Middle frontal gyrus (tissue), 1 donor: ENCODE data around the gene BRDT.
A peak's percentile ranks its signal among the peaks of the same experiment; 100 is the strongest.
"Not testable (repeated sequence)": the region's sequence is repeated elsewhere in the genome, so short reads cannot be mapped to it uniquely, and the experiment has no call there.

ENCODE experiments used
- DNase-seq: peaks from one replicate; pipeline ENCODE4 v3.0.0-alpha.2; 2015; ENCODE audit warnings: low spot score; ENCODE audit errors: extremely low spot score

BRDT gene

GRCh38 chr1:91981996-91982609 is 32.9 kb downstream of the BRDT start:
- no peak for DNase-seq

GRCh38 chr1:91993256-91993655 is 44.1 kb downstream of the BRDT start:
- no peak for DNase-seq

GRCh38 chr1:91997607-91998195 is 48.5 kb downstream of the BRDT start:
- DNase-seq: peak; percentile 57

- no peak for DNase-seq
Observed at GRCh38 chr1:92004129-92004528, 54.9 kb downstream of the BRDT start.

- DNase-seq: no peak
Observed at GRCh38 chr1:92013923-92014322, 64.7 kb downstream of the BRDT start.

GRCh38 chr1:92016720-92017316 is 67.6 kb downstream of the BRDT start:
- DNase-seq: no peak

GRCh38 chr1:92017656-92018055 is 68.5 kb downstream of the BRDT start:
- no peak for DNase-seq

- DNase-seq: not testable (repeated sequence)
Observed at GRCh38 chr1:92026042-92026441, 76.8 kb downstream of the BRDT start.

GRCh38 chr1:92026806-92027205 is 77.6 kb downstream of the BRDT start:
- DNase-seq: no peak

GRCh38 chr1:92029241-92029922 is 80.2 kb downstream of the BRDT start:
- no peak for DNase-seq

GRCh38 chr1:92030656-92031107 is 81.5 kb downstream of the BRDT start:
- DNase-seq: no peak

- DNase-seq: no peak
Observed at GRCh38 chr1:92031281-92032110, 82.3 kb downstream of the BRDT start.

GRCh38 chr1:92037400-92037799 is 88.2 kb downstream of the BRDT start:
- no peak for DNase-seq

GRCh38 chr1:92038695-92039346 is 89.6 kb downstream of the BRDT start:
- DNase-seq: no peak

- no peak for DNase-seq
Observed at GRCh38 chr1:92040971-92041370, 91.8 kb downstream of the BRDT start.

GRCh38 chr1:92043621-92044020 is 94.4 kb downstream of the BRDT start:
- DNase-seq: no peak

GRCh38 chr1:92045766-92046495 is 96.7 kb downstream of the BRDT start:
- no peak for DNase-seq

GRCh38 chr1:92051948-92052347 is 102.7 kb downstream of the BRDT start:
- no peak for DNase-seq
